Fibroblast of skin of left quadriceps (primary cell): ENCODE measurements around the gene OPN1MW3.
"Not testable (repeated sequence)": the region's sequence is repeated elsewhere in the genome, so short reads cannot be mapped to it uniquely, and the experiment has no call there.

Experiments
- DNase-seq, 2 experiments: peaks; one replicate each; pipeline ENCODE4 v3.0.0-alpha.2; 2013; ENCODE audit warnings: low read depth in 2 of 2

The OPN1MW3 gene

DNA sequence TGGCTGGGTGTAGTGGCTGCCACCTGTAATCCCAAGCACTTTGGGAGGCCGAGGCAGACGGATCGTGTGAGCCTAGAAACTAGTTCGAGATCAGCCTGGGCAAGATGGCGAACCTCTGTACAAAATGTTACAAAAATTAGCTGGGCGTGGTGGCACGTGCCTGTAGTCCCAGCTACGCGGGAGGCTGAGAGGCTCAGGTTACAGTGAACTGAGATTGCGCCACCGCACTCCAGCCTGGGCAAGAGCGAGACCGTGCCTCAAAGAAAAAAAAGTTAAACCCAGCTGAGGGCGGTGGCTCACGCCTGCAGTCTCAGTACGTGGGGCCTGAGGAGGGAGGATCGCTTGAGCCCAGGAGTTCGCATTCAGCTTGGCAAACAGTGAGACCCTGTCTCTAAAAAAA, 39.3 kb downstream of the OPN1MW3 start:
- no peak for DNase-seq

DNA sequence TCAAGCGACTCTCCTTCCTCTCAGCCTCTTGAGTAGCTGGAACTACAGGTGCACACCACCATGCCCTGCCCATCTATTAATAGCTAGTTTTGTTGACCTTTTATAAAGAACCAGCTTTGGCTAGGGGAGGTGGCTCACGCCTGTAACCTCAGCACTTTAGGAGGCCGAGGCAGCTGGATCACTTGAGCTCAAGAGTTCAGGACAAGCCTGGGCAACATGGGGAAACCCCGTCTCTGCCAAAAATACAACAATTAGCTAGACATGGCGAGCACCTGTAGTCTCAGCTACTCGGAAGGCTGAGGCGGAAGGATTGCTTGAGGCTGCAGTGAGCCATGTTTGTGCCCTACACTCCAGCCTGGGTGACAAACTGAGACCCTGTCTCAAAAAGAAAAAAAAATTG, 40.9 kb downstream of the OPN1MW3 start:
- DNase-seq: no peak

DNA sequence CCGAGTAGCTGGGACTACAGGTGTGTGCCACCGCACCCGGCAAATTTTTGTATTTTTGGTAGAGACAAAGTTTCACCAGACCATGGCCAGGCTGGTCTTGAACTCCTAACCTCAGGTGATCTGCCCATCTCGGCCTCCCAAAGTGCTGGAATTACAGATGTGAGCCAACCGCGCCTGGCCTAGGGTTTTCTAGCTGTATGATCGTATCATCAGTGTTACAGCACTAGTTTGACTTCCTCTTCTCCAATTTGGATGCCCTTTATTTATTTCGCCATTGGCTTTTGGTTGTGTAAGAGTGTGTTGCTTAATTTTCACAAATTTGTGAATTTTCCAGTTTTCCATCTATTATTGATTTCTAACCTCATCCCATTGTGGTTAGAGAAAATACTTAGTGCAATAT, 43.4 kb downstream of the OPN1MW3 start:
- no peak for DNase-seq

DNA sequence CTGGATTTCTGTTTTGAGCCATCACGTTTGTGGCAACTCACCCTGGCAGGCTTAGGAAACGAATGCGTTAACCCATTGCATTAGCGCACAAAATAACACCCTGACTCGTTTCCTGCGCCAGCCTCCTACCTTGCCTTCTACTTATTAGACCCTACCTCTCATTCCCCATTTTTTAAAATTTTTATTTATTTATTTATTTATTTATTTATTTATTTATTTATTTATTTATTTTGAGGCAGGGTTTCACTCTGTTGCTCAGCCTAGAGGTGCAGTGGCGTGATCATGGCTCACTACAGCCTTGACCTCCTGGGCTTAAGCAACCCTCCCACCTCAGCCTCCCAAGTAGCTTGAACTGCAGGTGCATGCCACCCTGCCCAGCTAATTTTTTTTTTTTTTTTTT, 45.6 kb downstream of the OPN1MW3 start:
- DNase-seq: not testable (repeated sequence)

DNA sequence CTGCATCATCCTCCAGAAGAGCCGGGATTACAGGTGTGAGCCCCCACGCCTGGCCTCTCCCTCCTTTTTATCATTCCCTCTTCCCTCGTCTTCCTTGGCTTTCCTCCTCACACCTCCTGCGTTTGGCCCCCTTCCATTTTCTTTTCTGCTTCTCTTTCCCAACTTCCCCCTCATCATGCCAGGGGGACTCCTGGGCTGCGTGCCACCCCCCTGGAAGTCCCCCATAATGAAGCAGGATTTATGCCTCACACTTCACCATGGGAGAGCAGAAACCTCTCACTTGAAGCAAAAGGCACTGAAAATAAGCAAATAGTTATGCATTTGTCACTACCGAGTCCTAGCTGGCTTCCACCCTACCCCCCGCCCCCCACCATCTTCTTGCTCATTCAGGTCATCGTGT, 46.1 kb downstream of the OPN1MW3 start:
- no peak for DNase-seq

DNA sequence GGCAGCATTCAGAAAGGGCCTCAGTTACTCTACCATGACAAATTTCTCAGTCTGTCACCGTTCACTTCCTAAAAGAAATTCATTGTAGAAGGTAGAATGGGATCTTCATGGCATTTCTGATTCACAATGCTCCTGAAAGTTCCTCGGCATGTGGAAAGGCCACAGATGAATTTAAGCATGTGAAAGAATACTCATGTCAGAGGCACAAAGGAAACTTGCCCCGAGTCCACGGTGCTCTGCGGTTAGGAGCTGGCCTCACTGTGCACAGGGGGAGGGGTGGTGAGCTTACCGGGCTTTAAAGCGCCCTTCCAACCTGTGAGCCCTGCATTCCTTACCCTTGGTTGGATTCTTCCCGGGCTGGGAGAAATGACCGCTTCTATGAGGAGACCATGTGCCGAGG, 47.5 kb downstream of the OPN1MW3 start:
- no peak for DNase-seq

DNA sequence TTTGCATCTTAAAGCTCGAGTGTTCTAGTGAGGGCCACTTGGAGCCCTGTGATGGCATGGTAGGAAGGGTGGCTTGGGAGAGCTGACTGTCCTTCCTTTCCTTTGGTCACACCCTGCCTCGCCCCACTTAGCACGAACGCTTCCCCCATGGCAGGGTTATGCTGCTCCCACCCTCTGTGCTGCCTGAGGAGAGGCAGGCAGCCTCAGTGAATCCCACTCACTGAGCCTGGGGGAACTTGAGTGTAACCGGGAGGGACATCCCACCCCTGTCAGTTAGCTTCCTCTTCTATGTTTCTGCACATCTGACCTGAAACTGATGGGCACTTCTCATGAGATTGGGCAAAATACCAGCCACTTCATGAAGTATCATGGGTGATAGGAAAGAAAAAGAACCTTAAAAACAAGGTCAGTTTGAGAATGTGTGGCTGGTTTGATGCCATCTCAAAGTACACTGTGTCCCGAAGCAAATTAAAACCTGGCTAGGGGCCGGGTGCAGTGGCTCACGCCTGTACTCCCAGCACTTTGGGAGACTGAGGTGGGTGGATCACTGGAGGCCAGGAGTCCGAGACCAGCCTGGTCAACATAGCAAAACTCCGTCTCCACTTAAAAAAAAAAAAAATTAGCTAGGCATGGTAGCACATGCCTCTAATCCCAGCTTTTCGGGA, 48.3 kb downstream of the OPN1MW3 start:
- DNase-seq: no peak

DNA sequence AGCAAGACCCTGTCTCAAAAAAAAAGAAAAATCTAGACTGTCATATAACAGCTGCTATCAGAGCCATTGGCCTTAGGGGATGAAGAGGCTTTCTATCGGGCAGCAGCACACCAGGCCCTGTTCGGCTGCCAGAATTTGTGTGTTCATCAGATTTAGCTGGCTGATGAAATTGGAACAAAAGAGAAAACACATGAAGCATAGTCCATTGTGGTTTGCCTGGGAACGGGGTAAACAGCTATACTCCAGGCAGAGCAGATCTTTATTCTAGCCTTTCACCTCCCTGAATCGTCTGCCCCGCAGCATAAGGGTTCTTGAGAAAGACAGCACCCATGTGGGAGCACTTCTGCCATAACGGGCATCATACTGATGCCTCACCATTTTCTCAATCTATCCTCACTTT, 49.8 kb downstream of the OPN1MW3 start:
- DNase-seq: no peak

DNA sequence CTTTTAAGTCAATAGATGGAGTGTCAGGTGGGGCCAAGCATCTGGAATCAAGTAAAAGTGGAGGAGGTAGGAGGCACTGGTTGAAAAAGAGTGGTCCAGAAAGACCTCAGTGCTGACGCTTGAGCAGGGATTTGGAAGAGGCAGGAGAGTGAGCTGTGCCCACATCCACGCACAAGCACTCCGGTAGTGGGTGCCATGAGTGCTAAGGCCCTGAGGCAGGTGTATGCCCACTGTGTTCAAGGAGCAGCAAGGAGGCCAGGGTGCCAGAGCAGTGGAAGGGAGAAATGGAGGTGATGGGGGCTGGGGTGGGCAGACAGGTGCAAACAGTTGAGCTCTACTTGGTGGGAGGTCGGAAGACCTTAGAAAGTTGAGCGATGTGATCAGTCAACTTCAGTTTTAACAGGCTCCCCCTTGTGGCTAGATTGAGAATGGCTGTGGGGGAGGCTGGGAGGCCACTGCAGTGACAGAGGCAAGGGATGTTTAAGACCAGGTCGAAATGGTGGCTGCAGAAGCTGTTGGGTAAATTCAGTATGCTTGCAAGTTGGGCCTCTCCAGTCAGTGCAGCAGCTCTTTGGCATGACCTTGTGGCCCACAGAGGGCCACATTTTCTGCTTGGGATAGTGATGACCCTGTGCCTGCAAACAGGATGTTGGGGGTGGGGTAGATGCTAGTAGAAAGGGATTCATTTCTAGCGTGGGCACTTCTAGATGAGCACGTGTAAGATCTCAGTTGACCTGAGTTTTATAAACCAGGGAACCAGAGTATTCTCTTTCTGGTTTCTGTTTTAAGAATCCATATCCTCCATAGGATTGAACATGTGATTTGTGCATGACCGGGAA, 50.9 kb downstream of the OPN1MW3 start:
- DNase-seq: no peak

DNA sequence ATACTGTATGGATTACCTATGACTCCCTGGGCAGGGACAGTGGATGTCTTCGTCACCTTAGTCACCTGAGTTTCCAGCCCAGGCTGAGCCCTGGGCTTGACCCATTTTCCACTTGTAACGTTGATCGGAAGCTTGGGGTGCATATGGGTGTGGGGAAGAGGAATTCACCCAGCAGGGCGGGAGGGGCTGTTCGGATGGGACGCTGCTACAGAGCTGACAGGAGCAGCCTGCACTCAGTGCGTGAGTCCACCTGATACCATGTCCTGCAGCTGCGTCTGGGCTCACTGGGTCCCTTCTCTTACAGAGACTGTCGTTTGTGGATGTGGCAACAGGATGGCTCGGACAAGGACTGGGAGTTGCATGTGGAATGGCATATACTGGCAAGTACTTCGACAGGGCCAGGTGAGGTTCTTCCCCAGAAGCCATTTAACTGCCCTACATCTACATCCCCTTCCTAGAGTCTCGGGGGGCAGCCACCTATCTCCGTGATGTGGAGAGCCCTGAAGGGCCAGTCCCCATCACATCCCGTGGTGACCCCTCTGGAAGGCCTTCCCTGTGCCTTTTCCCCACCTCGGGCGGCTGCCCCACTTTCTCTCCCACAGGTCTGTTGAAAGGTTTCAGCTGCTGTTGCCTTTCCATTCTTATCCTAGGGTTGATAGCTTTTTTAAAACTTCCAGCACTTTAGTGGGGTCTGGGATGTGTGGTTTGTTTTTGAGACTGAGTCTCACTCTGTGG, 51.8 kb downstream of the OPN1MW3 start:
- no peak for DNase-seq

DNA sequence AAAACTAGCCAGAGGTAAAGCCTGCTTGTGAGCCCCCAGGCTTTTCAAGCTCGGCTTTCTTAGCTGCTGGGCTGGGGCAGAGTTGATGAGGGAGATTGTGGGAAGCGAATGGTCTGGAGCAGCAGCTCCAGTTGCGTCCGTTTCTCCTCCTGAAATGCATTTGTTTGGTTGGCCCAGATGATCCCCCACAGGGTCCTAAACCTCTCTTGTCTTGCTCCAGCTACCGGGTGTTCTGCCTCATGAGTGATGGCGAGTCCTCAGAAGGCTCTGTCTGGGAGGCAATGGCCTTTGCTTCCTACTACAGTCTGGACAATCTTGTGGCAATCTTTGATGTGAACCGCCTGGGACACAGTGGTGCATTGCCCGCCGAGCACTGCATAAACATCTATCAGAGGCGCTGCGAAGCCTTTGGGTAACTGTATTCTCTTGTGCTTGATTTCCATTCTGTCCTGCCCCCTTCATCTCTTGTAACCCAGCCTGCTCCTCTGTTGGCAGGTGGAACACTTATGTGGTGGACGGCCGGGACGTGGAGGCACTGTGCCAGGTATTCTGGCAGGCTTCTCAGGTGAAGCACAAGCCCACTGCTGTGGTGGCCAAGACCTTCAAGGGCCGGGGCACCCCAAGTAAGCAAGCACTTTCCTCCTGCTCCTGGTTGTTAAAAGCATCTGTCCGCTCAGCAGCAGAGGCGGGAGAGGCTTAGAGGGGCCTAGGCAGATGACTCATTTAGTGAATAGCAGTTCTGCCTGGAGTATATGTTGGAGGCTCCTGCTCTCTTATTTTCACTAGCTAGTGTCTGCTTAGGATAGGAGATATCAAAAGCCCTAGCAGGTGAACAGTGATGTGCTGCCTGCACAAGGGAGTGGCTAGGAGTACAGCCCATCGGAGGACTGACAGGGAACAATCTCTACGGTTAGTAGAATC, 53.5 kb downstream of the OPN1MW3 start:
- no peak for DNase-seq

DNA sequence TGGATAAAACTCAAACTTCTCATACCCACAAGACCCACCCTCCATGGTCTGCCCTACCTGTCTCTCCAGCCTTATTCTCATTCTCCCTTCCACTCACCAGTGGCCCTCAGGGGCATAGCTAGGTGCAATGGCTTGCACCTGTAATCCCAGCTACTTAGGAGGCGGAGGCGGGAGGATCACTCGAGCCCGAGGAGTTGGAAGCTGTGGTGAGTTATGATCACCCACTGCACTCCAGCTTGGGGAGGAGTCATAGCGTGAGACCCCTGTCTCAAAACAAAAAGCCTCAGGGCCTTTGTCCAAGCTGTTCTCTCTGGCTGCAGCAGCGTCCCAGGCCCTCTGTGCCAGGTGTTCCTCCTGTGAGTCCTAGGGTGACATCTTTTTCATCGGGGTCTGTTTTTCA, 54.7 kb downstream of the OPN1MW3 start:
- DNase-seq: no peak

DNA sequence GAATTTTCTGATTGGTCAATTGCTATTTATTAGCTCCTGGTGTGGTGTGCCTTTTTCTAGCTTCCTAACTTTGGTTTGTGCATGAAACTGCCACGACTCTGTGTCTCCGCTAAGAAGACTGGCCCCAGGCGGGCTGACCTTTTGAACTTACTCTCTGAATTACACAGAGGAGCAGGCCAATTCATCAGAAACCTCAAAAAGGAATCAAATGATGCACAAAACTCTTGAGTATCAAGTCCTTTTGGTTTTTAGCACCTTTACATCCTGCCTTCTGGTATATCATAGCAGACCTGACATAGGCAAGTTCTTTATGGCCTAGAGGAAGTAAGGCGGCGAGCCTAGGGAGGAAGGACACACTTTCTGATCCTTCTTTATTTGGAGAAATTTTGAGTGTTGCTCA, 55.8 kb downstream of the OPN1MW3 start:
- DNase-seq: no peak

DNA sequence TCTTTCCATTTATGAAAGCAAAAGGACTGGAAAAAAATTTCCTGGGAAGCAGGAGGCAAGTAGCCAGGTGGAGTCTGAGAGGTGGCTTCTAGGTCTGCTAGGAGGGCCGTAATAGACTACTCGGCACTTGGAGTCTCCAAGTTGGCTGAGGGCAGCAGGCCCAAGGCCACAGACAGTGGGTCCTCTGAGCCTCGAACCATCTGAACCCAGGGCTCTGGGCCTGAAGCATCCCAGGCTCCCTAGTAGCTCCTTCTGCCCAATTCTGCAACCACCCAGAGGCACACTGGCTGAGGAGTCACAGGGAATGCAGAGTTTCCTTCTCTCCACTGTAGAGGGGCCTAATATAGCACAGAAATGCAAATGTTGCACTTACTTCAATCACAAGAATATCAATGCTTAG, 58.0 kb downstream of the OPN1MW3 start:
- DNase-seq: no peak

DNA sequence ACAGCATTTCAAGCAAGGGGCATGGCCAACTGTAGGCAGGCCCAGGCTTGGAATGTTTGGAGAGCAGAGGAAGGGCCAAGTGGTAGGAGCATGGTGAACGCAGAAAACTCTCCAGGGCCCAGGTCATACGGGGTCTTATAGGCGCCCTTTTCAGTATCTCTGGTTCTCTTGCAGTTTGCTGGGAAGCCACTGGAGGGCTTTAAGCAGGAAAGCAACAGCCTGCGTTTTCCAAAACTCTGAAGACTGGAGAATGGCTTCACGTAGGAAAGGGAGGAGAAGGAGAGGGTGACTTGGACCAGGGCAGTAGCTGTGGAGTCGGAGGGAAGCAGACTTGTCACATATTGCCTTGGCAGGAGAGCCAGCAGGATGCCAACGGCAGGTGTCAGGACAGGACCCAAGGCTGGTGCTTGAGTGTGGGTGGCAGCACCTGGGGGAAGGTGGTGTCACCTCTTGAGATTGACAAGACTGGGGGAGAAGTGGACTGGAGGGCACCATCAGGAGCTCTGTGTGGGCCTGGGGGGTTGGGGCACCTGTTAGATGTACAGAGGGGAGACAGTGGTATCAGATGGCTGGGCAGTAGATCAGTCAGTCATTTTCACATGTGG, 60.1 kb downstream of the OPN1MW3 start:
- no peak for DNase-seq

DNA sequence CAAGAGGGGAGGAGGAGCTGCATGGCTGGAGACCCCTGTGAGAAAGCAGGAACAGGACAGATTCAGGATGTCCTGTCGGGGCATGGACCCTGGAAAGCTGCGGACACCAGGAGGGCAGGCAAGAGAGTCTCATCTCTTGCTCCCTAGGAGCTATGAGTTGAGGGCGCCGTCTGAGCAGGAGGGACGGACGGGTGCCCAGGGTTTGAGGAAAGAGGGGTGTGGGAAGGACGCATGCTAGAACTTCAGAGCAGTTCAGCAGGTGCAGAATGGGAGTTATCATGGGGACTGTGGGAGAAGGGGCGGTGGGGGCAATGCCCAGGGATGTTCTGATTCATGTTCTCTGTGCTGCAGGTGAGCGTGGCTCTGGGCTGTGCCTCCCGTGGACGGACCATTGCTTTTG, 63.0 kb downstream of the OPN1MW3 start:
- DNase-seq: no peak
